Measurements from ENCODE around the gene CYP27C1. TPM values are rescaled to one million over a fixed set of nuclear protein-coding genes. Genes with fewer than 3 reads are reported as not detected.

CYP27C1 gene
- total and polyA plus RNA-seq, 10 of the 15 experiments (the other 5 are each of a cell fraction or from before 2014, with no cell fraction given) = not detected

- no peak for TF ChIP-seq ZNF384 (IDR thresholded peaks at IDR 0.05; ENCODE audit: borderline replicate concordance, low read depth, low read length)
- no peak for TF ChIP-seq ZNF592 (IDR thresholded peaks at IDR 0.05)
- TF ChIP-seq NRF1 (conservative IDR thresholded peaks at IDR 0.05; ENCODE audit: low read depth, low read length) = no peak
- no peak for TF ChIP-seq E4F1 (IDR thresholded peaks at IDR 0.05; ENCODE audit: borderline replicate concordance, partially characterized antibody)
Measured at GRCh38 chr2:127196549-127196948, 23.6 kb downstream of the CYP27C1 start (continued).
